ENCODE data around the gene GRIPAP1. TPM values are rescaled to one million over a fixed set of nuclear protein-coding genes. Genes with fewer than 3 reads are reported as not detected.

Gene GRIPAP1
- total RNA-seq, 1 donor from 2014 or later, result 52.8 TPM

DNA sequence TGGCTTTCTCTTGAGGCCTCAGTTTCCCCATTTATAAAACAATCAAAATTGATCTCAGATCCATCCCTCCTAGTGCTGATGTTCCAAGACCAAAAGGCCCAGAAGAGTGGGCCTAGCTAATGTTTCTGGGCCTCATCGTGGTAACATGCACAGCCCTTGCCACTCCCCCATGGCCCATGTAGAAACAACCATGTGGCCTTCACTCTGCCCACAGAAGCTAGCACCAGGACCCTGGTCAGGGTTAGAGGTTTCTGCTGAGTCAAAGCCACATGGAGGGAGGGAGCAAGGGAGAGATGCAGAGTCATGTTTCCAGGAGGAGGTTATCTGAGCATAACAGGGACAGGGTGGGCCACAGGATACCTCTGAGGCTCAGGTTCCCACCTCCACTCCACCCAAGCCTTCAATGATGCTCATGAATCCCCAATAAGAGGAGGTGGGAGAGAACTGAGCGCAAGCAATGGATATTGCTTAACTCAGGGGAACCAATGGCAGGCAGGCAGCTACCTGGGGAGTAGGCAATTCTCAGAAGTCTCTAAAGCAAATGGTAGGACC lies 61.6 kb downstream of the GRIPAP1 start:
- intact Hi-C loops (cut with DNase I), result no loop called here
- H3K27me3 ChIP-seq, result no peaks in the 10 kb centered on the region
- H3K27ac ChIP-seq, result peak overlapping the region; percentile 6
- no peak for DNase-seq
- no peaks in the 10 kb centered on the region for H3K36me3 ChIP-seq
- no peak overlapping the region for H3K4me3 ChIP-seq
- TF ChIP-seq CTCF (IDR thresholded peaks at IDR 0.05), result no peak
- H3K4me1 ChIP-seq, result peaks cover 12% of the 10 kb centered on the region
- ATAC-seq, result no peak
- H3K9me3 ChIP-seq, result no peaks in the 10 kb centered on the region

- intact Hi-C loops (cut with DNase I), result no loop called here
- TF ChIP-seq CTCF (IDR thresholded peaks at IDR 0.05), result no peak
- Histone ChIP-seq H3K9me3 (no peaks in the 10 kb centered on the region), H3K4me3 (no peak overlapping the region), H3K4me1 (peaks cover 12% of the 10 kb centered on the region), H3K36me3 (no peaks in the 10 kb centered on the region), H3K27ac (no peak overlapping the region), H3K27me3 (no peaks in the 10 kb centered on the region)
- ATAC-seq (no peak), DNase-seq (no peak)
Measured at GRCh38 chrX:48939524-48940228, 62.4 kb downstream of the GRIPAP1 start.

GRCh38 chrX:48938721-48939425 lies 63.2 kb downstream of the GRIPAP1 start:
- TF ChIP-seq CTCF (IDR thresholded peaks at IDR 0.05), result no peak
- intact Hi-C loops (cut with DNase I), result no loop called here
- DNase-seq (no peak), ATAC-seq (no peak)
- peaks cover 5% of the 10 kb centered on the region for H3K36me3 ChIP-seq
- H3K27me3 ChIP-seq, result no peaks in the 10 kb centered on the region
- H3K27ac ChIP-seq, result no peak overlapping the region
- H3K9me3 ChIP-seq, result no peaks in the 10 kb centered on the region
- peaks cover 12% of the 10 kb centered on the region for H3K4me1 ChIP-seq
- no peak overlapping the region for H3K4me3 ChIP-seq

DNA sequence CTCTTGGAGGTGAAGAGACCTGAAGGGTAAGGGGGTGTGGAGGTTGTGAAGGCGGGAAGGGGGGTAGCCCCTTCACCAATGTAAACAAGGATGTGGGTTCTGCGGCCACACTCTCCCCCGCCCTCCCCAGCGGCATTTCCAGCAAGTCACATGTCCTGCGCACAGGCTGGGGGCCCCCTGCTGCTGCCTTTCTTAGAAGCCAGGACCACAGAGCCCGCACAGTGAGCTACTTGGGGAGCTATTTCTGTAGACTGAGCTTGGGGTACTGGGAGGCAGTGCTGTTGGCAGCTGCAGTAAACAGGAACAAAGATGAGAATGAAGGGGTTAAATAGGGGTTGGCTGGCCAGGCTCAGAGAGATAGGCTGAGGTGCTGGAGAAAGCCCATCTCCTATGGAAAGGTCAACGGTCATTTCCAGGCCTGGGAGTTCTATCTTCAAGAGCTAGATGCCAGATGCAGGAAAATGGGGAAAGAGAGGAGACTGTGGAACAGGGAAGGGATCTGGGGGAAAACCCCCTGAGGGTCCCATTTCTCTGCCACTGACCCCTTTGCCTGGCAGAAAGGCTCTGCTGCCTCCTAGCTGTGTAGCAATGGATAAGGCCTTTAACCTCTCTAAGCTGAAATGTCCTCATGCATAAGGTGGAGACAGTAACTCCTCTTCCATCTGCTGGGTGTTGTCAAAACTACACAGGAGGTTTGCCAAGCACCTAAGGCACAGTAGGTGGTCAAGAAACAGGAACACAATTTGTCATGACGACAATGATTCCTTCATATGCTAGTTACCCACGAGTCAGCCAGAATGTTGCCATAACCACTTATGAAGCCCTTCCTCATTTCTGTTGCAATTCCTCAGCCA lies 64.8 kb downstream of the GRIPAP1 start:
- Histone ChIP-seq H3K27ac (peak overlapping the region; percentile 79), H3K36me3 (peaks cover 9% of the 10 kb centered on the region), H3K4me3 (no peak overlapping the region), H3K27me3 (no peaks in the 10 kb centered on the region), H3K9me3 (no peaks in the 10 kb centered on the region), H3K4me1 (peaks cover 12% of the 10 kb centered on the region)
- intact Hi-C loops (cut with DNase I), result no loop called here
- DNase-seq (peak; percentile 86), ATAC-seq (peak; percentile 91)
- TF ChIP-seq CTCF (IDR thresholded peaks at IDR 0.05), result peak; percentile 20

DNA sequence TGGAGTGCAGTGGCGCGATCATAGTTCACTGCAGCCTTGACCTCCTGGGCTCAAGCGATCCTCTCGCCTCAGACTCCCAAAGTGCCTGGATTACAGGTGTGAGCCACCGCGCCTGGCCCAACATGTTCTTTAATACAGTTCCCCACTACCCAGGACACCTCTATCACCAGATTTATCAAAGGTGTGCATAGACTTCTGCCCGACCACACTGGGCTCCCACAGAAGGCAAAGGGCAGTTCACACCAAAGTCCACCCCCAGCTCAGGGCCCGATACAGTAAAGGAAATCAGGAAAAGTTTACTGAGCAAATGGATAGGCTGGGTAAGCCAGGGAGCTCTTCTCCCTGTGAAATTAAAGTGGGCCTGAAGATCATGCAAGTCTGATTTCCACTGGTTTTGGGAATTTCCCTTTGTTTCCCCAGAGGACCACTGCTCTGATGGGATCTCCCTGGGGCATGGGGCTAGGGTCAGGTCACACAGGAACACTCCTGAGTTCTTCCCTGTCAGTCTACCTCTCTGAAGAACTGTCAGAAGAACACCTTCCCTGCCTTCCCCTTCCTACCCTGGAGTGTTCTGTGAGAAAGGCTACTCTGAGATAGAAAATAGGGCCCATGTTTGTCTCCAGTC lies 65.5 kb downstream of the GRIPAP1 start:
- Histone ChIP-seq H3K36me3 (peaks cover 9% of the 10 kb centered on the region), H3K27ac (peak overlapping the region; percentile 79), H3K4me3 (no peak overlapping the region), H3K27me3 (no peaks in the 10 kb centered on the region), H3K9me3 (no peaks in the 10 kb centered on the region), H3K4me1 (peaks cover 12% of the 10 kb centered on the region)
- DNase-seq (no peak), ATAC-seq (no peak)
- intact Hi-C loops (cut with DNase I), result no loop called here
- no peak for TF ChIP-seq CTCF (IDR thresholded peaks at IDR 0.05)

All from upper lobe of right lung (tissue), 1 donor.